K562 (cell line): ENCODE results near the gene MPZL3. TPM values are rescaled to one million over a fixed set of nuclear protein-coding genes. Genes with fewer than 3 reads are reported as not detected.

Experiments
- ATAC-seq: fragments of 200-7000 bp; cut with Tn5 transposase; 3 replicates; pipeline ENCODE4 v1.9.1; 2020; ENCODE audit warnings: moderate library complexity
- BruUV-seq: library from RNA; stranded (reverse); fragments of 400-500 nt; replicated peaks from 2 replicates; lab custom pipeline; 2021; lab: Mats Ljungman, UMichigan
- CTCF ChIA-PET: fragments of 300-600 bp; formaldehyde crosslinking; extraction: SDS; loops from one replicate; lab custom pipeline; 2021; ENCODE audit warnings: low intra/inter-chr PET ratio; lab: Yijun Ruan, JAX
- POLR2A ChIA-PET: fragments of 300-600, 350-650 bp; sonication (Branson Sonifier 250); formaldehyde crosslinking; extraction: SDS; loops from one replicate; lab custom pipeline; 2021; ENCODE audit warnings: antibody characterized with exemption, inconsistent platforms; lab: Yijun Ruan, JAX
- DNase-seq, 4 experiments: peaks; one replicate each; pipeline versions ENCODE4 v3.0.0 to v3.0.0-alpha.2; 2011 to 2018; ENCODE audit warnings: low spot score in 3 of 4, mixed read lengths in 3 of 4; ENCODE audit errors: extremely low read depth in 1 of 4
- FAIRE-seq: peaks from 2 replicates; lab custom pipeline; 2011; peaks lifted over from hg19 to GRCh38; lab: Jason Lieb, UNC
- H2AFZ ChIP-seq: 2 replicates; pipeline ENCODE4 v1.6.0; 2011; ENCODE audit warnings: low read depth, low read length, control low read depth, inconsistent platforms
- H3K27ac ChIP-seq: fragments of 200-600 bp; 3 replicates; pipeline ENCODE4 v1.8.0; 2011; ENCODE audit warnings: low read depth, mild to moderate bottlenecking, control low read depth, inconsistent platforms, low read length, moderate library complexity, mixed read lengths; ENCODE audit errors: extremely low read depth
- H3K27me3 ChIP-seq, 2 experiments: fragments of 300-600 bp in 1 of 2; 2 replicates in 1 of 2; 3 replicates in 1 of 2; pipeline versions ENCODE4 v1.6.0 to v1.8.0; 2011; ENCODE audit warnings: inconsistent platforms in 2 of 2, low read length in 2 of 2, mild to moderate bottlenecking in 1 of 2, mixed read lengths in 1 of 2, moderate library complexity in 1 of 2; ENCODE audit not compliant: control insufficient read depth in 2 of 2, insufficient read depth in 2 of 2
- H3K36me3 ChIP-seq: fragments of 300-600 bp; 3 replicates; pipeline ENCODE4 v1.8.0; 2011; ENCODE audit warnings: mild to moderate bottlenecking, low read length, inconsistent platforms; ENCODE audit not compliant: control insufficient read depth, insufficient read depth
- H3K4me1 ChIP-seq, 2 experiments: fragments of 200-600 bp in 1 of 2; replicated peaks in 1 of 2; 2 replicates in 1 of 2; 3 replicates in 1 of 2; pipeline versions ENCODE4 v1.5.1 to v1.8.0; 2011; ENCODE audit warnings: inconsistent platforms in 2 of 2, low read length in 2 of 2, mild to moderate bottlenecking in 1 of 2, mixed read lengths in 1 of 2, moderate library complexity in 1 of 2; ENCODE audit not compliant: control insufficient read depth in 2 of 2, insufficient read depth in 2 of 2
- H3K4me2 ChIP-seq: 2 replicates; pipeline ENCODE4 v1.6.1; 2011; ENCODE audit warnings: low read length, control low read depth, inconsistent platforms, mixed read lengths; ENCODE audit not compliant: insufficient read depth
- H3K4me3 ChIP-seq: fragments of 200-600 bp; sonication (generic), shearing (Covaris generic); 2 replicates; pipeline ENCODE4 v1.5.1; 2016; ENCODE audit warnings: control low read depth, inconsistent platforms
- H3K79me2 ChIP-seq: fragments of 200-600 bp; 3 replicates; pipeline ENCODE4 v1.8.0; 2011; ENCODE audit warnings: low read length, inconsistent platforms; ENCODE audit not compliant: control insufficient read depth, insufficient read depth
- H3K9ac ChIP-seq, 2 experiments: 2 replicates each; pipeline versions ENCODE4 v1.6.0 to v1.6.1; 2011; ENCODE audit warnings: low read depth in 2 of 2, low read length in 2 of 2, control low read depth in 1 of 2, inconsistent platforms in 1 of 2, mild to moderate bottlenecking in 1 of 2, mixed read lengths in 1 of 2; ENCODE audit not compliant: insufficient read depth in 1 of 2
- H3K9me1 ChIP-seq: one replicate; pipeline ENCODE4 v1.6.0; 2011; ENCODE audit warnings: inconsistent platforms, mild to moderate bottlenecking, low read length, moderate library complexity; ENCODE audit not compliant: control insufficient read depth, insufficient read depth
- H3K9me3 ChIP-seq: replicated peaks from 2 replicates; pipeline ENCODE4 v1.5.1; 2011; ENCODE audit warnings: low read depth, low read length, inconsistent platforms; ENCODE audit not compliant: control insufficient read depth, insufficient read depth
- H4K20me1 ChIP-seq: replicated peaks from 2 replicates; pipeline ENCODE4 v1.6.1; 2011; ENCODE audit warnings: low read length, inconsistent platforms, mixed read lengths; ENCODE audit not compliant: control insufficient read depth, insufficient read depth
- C11orf30 ChIP-seq: fragments of 450-650 bp; IDR thresholded peaks from 2 replicates; pipeline ENCODE4 v1.6.1; 2016; ENCODE audit warnings: low read depth, mild to moderate bottlenecking
- CEBPG ChIP-seq, 3 experiments: fragments of 200-800 bp in 1 of 3; sonication (Bioruptor generic) in 1 of 3; sonication (generic) in 1 of 3; formaldehyde crosslinking in 1 of 3; IDR thresholded peaks in 2 of 3; conservative IDR thresholded peaks in 1 of 3; 2 replicates each; pipeline versions ENCODE4 v1.6.1 to v1.8.0; 2016 to 2022; ENCODE audit warnings: missing compliant biosample characterization in 2 of 3, missing genetic modification characterization in 2 of 3, mild to moderate bottlenecking in 1 of 3, missing genetic modification reagents in 1 of 3
- GMEB1 ChIP-seq: fragments of 250-450 bp; sonication (Bioruptor Pico); IDR thresholded peaks from 2 replicates; pipeline ENCODE4 v1.4.0; 2020; ENCODE audit warnings: mild to moderate bottlenecking
- GTF2B ChIP-seq: IDR thresholded peaks from 2 replicates; pipeline ENCODE4 v1.6.1; 2011; ENCODE audit not compliant: insufficient read length; ENCODE audit errors: extremely low read depth
- LARP7 ChIP-seq: fragments of 450-650 bp; IDR thresholded peaks from 2 replicates; pipeline ENCODE4 v1.6.1; 2016
- MIER1 ChIP-seq: fragments of 450-650 bp; IDR thresholded peaks from 2 replicates; pipeline ENCODE4 v1.6.1; 2016; ENCODE audit warnings: antibody characterized with exemption, mild to moderate bottlenecking, low read depth
- PTTG1 ChIP-seq: fragments of 450-650 bp; IDR thresholded peaks from 2 replicates; pipeline ENCODE4 v1.6.1; 2016; ENCODE audit warnings: low read depth, mild to moderate bottlenecking, missing genetic modification characterization, missing compliant biosample characterization
- PURB ChIP-seq: sonication (generic); formaldehyde crosslinking; IDR thresholded peaks from 2 replicates; pipeline ENCODE4 v1.9.0; 2021; ENCODE audit warnings: low read depth, mild to moderate bottlenecking, missing genetic modification reagents
- RAD51 ChIP-seq: fragments of 450-650 bp; IDR thresholded peaks from 2 replicates; pipeline ENCODE4 v1.7.1; 2016; ENCODE audit warnings: low read depth, mild to moderate bottlenecking, borderline replicate concordance
- SMAD2 ChIP-seq: fragments of 150-350 bp; IDR thresholded peaks from 2 replicates; pipeline ENCODE4 v1.6.1; 2014; ENCODE audit warnings: low read depth, mild to moderate bottlenecking, low read length
- WGBS: fragments of 100-300 bp; shearing (Covaris generic); methylation state at CpG from one replicate; pipeline ENCODE4 v1.1.6; 2016; ENCODE audit warnings: low coverage, mixed read lengths; ENCODE audit not compliant: insufficient coverage; ENCODE audit errors: missing lambda C conversion rate; 5-methylcytosine and 5-hydroxymethylcytosine counted together
- in situ Hi-C: fragments of 300-500 bp; cut with MboI; formaldehyde crosslinking; loops from 4 replicates; pipeline ENCODE4 v1.15.0; 2018; ENCODE audit warnings: inconsistent platforms, mixed read lengths
- intact Hi-C: fragments of 100-400 bp; cut with micrococcal nuclease; formaldehyde crosslinking; loops from 2 replicates; pipeline ENCODE4 v1.14.2; 2022
- polyA plus RNA-seq, 8 experiments: library from polyadenylated mRNA; depleted of rRNA in 4 of 8; stranded (reverse) in 5 of 8; unstranded in 3 of 8; fragments of >200 nt; fragmentation: Nextera tagmentation in 2 of 8; fragmentation: Illumina TruSeq in 1 of 8; extraction: Ambion mirVana in 2 of 8; extraction: Trizol in 1 of 8; gene quantifications; 2 replicates each; pipeline versions ENCODE4 v1.2.1 to v1.2.3, GENCODE V29; 2011 to 2014; ENCODE audit warnings: inconsistent platforms in 1 of 8, missing spikeins in 1 of 8
- total RNA-seq, 7 experiments: library from RNA; depleted of rRNA in 6 of 7; stranded (reverse); fragments of >200 nt in 6 of 7; fragmentation: Illumina TruSeq in 2 of 7; extraction: Trizol in 2 of 7; gene quantifications; 2 replicates each; pipeline versions ENCODE4 v1.2.1 to v1.2.3, GENCODE V29; 2011 to 2021; ENCODE audit warnings: low replicate concordance in 1 of 7
- TF ChIP-seq, protein P1 (sequence below): sonication (generic); formaldehyde crosslinking; IDR thresholded peaks from 2 replicates; pipeline ENCODE4 v1.8.0; 2022; ENCODE audit warnings: missing genetic modification reagents, mild to moderate bottlenecking, moderate library complexity, borderline replicate concordance
- TF ChIP-seq, protein P2 (sequence below), 2 experiments: fragments of 150-350 bp in 1 of 2; IDR thresholded peaks; 2 replicates each; pipeline ENCODE4 v1.6.1; 2012 to 2016; ENCODE audit warnings: low read depth in 2 of 2, low read length in 2 of 2, mild to moderate bottlenecking in 1 of 2, moderate library complexity in 1 of 2
- TF ChIP-seq, protein P3 (sequence below): fragments of 450-650 bp; formaldehyde crosslinking; IDR thresholded peaks from 2 replicates; pipeline ENCODE4 v1.4.0; 2020; ENCODE audit warnings: mild to moderate bottlenecking, moderate library complexity

The MPZL3 gene
- total and polyA plus RNA-seq, 9 of the 15 experiments (the other 6 are each of a cell fraction or from before 2014, with no cell fraction given) = 0.97 to 2.9 (median 1.6) TPM

- Histone ChIP-seq H4K20me1 (no peaks in the 10 kb centered on the region), H3K9me1 (no peaks in the 10 kb centered on the region), H3K9ac (no peak overlapping the region), H2AFZ (no peak overlapping the region), H3K4me3 (no peak overlapping the region), H3K9me3 (no peaks in the 10 kb centered on the region), H3K36me3 (no peaks in the 10 kb centered on the region), H3K4me1 (no peaks in the 10 kb centered on the region; a peak in 1 of 5 replicates), H3K27me3 (peaks cover 5 to 13% of the 10 kb centered on the region in 2 experiments; a peak in 4 of 5 replicates), H3K4me2 (no peak overlapping the region), H3K27ac (no peak overlapping the region), H3K79me2 (no peaks in the 10 kb centered on the region)
- ChIA-PET CTCF (no interaction called here), POLR2A (no interaction called here)
- ATAC-seq = no peak
- in situ Hi-C loops = no loop called here
- WGBS = 0% methylated on average over 1 of the region's 1 CpG
- no peak for FAIRE-seq
- DNase-seq = no peak
- intact Hi-C loops = no loop called here
- no TSS peak for BruUV-seq
- TF ChIP-seq, protein P1, sequence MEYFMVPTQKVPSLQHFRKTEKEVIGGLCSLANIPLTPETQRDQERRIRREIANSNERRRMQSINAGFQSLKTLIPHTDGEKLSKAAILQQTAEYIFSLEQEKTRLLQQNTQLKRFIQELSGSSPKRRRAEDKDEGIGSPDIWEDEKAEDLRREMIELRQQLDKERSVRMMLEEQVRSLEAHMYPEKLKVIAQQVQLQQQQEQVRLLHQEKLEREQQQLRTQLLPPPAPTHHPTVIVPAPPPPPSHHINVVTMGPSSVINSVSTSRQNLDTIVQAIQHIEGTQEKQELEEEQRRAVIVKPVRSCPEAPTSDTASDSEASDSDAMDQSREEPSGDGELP (CRISPR knock-in tag) = no peak
- TF ChIP-seq CEBPG (CRISPR knock-in tag; IDR thresholded peaks at IDR 0.05) (no peak), CEBPG (tag; conservative IDR thresholded peaks at IDR 0.05 in 1 of 2, IDR thresholded peaks at IDR 0.05 in 1 of 2) (no peak), SMAD2 (no peak), RAD51 (no peak), GMEB1 (no peak), PTTG1 (tag) (no peak), LARP7 (no peak), PURB (CRISPR knock-in tag) (no peak), GTF2B (no peak), C11orf30 (no peak), MIER1 (no peak)
- TF ChIP-seq, protein P2, sequence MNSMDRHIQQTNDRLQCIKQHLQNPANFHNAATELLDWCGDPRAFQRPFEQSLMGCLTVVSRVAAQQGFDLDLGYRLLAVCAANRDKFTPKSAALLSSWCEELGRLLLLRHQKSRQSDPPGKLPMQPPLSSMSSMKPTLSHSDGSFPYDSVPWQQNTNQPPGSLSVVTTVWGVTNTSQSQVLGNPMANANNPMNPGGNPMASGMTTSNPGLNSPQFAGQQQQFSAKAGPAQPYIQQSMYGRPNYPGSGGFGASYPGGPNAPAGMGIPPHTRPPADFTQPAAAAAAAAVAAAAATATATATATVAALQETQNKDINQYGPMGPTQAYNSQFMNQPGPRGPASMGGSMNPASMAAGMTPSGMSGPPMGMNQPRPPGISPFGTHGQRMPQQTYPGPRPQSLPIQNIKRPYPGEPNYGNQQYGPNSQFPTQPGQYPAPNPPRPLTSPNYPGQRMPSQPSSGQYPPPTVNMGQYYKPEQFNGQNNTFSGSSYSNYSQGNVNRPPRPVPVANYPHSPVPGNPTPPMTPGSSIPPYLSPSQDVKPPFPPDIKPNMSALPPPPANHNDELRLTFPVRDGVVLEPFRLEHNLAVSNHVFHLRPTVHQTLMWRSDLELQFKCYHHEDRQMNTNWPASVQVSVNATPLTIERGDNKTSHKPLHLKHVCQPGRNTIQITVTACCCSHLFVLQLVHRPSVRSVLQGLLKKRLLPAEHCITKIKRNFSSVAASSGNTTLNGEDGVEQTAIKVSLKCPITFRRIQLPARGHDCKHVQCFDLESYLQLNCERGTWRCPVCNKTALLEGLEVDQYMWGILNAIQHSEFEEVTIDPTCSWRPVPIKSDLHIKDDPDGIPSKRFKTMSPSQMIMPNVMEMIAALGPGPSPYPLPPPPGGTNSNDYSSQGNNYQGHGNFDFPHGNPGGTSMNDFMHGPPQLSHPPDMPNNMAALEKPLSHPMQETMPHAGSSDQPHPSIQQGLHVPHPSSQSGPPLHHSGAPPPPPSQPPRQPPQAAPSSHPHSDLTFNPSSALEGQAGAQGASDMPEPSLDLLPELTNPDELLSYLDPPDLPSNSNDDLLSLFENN (IDR thresholded peaks at IDR 0.05; ENCODE audit: low read depth in 2 of 2, low read length in 2 of 2) = no peak
- TF ChIP-seq, protein P3, sequence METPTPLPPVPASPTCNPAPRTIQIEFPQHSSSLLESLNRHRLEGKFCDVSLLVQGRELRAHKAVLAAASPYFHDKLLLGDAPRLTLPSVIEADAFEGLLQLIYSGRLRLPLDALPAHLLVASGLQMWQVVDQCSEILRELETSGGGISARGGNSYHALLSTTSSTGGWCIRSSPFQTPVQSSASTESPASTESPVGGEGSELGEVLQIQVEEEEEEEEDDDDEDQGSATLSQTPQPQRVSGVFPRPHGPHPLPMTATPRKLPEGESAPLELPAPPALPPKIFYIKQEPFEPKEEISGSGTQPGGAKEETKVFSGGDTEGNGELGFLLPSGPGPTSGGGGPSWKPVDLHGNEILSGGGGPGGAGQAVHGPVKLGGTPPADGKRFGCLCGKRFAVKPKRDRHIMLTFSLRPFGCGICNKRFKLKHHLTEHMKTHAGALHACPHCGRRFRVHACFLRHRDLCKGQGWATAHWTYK (CRISPR knock-in tag) = no peak
These were observed 25.1 kb upstream of the MPZL3 start for GRCh38 chr11:118277312-118277711.
